Progenitor cell of endocrine pancreas (in vitro differentiated cells): ENCODE data around the gene PCDHGC3. TPM values are rescaled to one million over a fixed set of nuclear protein-coding genes. Genes with fewer than 3 reads are reported as not detected.

Experiments
- DNase-seq: peaks from one replicate; pipeline ENCODE4 v3.0.0; 2021; ENCODE audit warnings: low spot score; ENCODE audit not compliant: unreplicated experiment
- H3K27ac Mint-ChIP-seq: 2 replicates; pipeline ENCODE4 v1.8.0; 2021; ENCODE audit warnings: mild to moderate bottlenecking, moderate library complexity, mixed read lengths
- H3K27me3 Mint-ChIP-seq: 2 replicates; pipeline ENCODE4 v1.8.0; 2021; ENCODE audit warnings: mixed read lengths
- H3K36me3 Mint-ChIP-seq: 2 replicates; pipeline ENCODE4 v1.8.0; 2022; ENCODE audit warnings: mixed read lengths; ENCODE audit not compliant: insufficient read depth
- H3K4me1 Mint-ChIP-seq: 2 replicates; pipeline ENCODE4 v1.8.0; 2021; ENCODE audit warnings: low read depth, mixed read lengths
- H3K4me3 Mint-ChIP-seq: 2 replicates; pipeline ENCODE4 v1.8.0; 2021; ENCODE audit warnings: low read depth, mild to moderate bottlenecking, moderate library complexity, mixed read lengths
- H3K9me3 Mint-ChIP-seq: 2 replicates; pipeline ENCODE4 v1.8.0; 2021; ENCODE audit warnings: low read depth, mixed read lengths
- total RNA-seq: library from RNA; stranded (reverse); gene quantifications from 2 replicates; pipeline ENCODE4 v1.2.1, GENCODE V29; 2021
- TF ChIP-seq, protein P1 (sequence below): fragments of 200-600 bp; sonication (generic); IDR thresholded peaks from one replicate; pipeline ENCODE4 v1.5.0; 2021; ENCODE audit warnings: antibody characterized with exemption, mild to moderate bottlenecking; ENCODE audit not compliant: unreplicated experiment

The PCDHGC3 gene
- total RNA-seq, 1 donor from 2014 or later: 29.7 TPM

DNA sequence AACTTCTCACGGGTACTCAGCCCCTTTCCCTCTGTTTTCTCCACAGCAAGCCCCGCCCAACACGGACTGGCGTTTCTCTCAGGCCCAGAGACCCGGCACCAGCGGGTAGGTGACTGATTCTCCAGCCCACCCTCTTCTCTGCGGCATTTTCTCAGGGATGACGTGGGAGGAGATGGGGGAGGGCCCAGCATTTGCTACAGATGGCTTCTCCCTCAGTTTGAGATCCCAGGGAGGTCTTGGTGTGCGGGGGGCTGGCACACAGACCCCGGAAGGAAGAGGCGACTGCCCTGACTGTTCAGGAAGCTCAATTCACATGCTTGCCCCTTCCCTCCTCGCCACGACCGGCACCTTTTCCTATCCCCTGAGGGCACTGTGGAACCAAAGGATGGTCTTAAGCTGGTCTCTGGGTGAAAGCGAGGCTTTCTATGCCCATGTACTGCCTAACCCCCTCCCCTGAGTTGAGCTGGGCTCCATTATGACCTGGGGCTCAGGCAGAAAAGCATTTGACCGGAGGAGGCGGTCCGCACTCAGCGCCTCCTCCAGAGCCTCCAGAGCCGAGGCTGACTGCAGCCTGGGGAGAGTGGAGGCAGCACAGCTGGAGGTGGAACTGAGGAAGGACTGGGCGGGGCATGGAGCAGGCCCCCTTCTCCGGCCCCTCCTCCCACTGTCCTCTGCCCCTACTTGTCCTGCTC is 19.1 kb downstream of the PCDHGC3 start:
- TF ChIP-seq, protein P1, sequence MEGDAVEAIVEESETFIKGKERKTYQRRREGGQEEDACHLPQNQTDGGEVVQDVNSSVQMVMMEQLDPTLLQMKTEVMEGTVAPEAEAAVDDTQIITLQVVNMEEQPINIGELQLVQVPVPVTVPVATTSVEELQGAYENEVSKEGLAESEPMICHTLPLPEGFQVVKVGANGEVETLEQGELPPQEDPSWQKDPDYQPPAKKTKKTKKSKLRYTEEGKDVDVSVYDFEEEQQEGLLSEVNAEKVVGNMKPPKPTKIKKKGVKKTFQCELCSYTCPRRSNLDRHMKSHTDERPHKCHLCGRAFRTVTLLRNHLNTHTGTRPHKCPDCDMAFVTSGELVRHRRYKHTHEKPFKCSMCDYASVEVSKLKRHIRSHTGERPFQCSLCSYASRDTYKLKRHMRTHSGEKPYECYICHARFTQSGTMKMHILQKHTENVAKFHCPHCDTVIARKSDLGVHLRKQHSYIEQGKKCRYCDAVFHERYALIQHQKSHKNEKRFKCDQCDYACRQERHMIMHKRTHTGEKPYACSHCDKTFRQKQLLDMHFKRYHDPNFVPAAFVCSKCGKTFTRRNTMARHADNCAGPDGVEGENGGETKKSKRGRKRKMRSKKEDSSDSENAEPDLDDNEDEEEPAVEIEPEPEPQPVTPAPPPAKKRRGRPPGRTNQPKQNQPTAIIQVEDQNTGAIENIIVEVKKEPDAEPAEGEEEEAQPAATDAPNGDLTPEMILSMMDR: no peak
- Mint-ChIP-seq H3K27ac (no peak overlapping the region), H3K36me3 (peaks cover 10% of the 10 kb centered on the region), H3K4me1 (peaks cover 10% of the 10 kb centered on the region), H3K4me3 (peak overlapping the region; percentile 52), H3K9me3 (no peaks in the 10 kb centered on the region), H3K27me3 (peaks cover 27% of the 10 kb centered on the region)
- DNase-seq: no peak

DNA sequence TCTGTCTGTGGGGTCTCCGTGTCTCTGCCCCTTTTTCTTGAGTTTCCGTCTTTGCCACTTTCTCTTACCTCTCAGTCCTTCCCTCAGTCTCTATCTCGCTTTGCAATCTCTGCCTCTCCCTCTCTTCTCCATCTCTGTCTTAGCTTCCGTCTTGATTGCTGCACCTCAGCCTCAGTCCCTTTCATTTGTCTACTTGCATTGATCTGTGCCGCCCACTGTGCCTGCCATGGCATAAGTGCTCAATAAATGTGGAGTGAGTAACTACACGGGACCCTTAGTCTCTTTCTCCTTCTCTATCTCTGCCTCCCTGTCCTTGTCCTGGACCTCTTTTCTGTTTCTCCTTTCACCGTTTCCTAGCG is 19.7 kb downstream of the PCDHGC3 start:
- H3K4me3 Mint-ChIP-seq: no peak overlapping the region

DNA sequence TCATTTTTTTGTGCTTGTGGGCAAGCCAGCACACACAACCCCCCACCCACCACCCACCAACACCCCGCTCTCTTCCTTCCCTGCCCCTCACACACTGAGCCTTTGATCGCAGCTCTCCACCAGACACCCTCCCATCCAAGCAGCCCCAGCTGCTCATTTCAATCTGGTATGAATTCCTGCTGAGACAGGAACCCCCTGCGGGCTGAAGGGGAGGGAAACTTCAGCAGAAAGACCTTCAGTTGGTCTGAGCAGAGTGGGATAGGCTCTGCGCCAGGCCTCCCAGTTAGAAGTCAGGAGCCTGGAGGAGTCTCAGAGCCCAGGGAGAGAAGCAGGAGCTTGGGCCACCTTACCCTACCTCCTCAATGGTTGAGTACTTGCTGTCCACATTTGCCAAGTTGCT is 20.3 kb downstream of the PCDHGC3 start:
- no peak for DNase-seq
- H3K36me3 Mint-ChIP-seq: peaks cover 7% of the 10 kb centered on the region
- H3K9me3 Mint-ChIP-seq: no peaks in the 10 kb centered on the region
- no peak overlapping the region for H3K27ac Mint-ChIP-seq
- TF ChIP-seq, protein P1: no peak
- no peak overlapping the region for H3K4me3 Mint-ChIP-seq
- peaks cover 19% of the 10 kb centered on the region for H3K27me3 Mint-ChIP-seq
- peaks cover 10% of the 10 kb centered on the region for H3K4me1 Mint-ChIP-seq

More for the DNA sequence above, 19.7 kb downstream of the PCDHGC3 start:
- Mint-ChIP-seq H3K27ac (no peak overlapping the region), H3K9me3 (no peaks in the 10 kb centered on the region), H3K36me3 (peaks cover 10% of the 10 kb centered on the region), H3K27me3 (peaks cover 25% of the 10 kb centered on the region), H3K4me1 (peaks cover 10% of the 10 kb centered on the region)
- TF ChIP-seq, protein P1: no peak
- no peak for DNase-seq

DNA sequence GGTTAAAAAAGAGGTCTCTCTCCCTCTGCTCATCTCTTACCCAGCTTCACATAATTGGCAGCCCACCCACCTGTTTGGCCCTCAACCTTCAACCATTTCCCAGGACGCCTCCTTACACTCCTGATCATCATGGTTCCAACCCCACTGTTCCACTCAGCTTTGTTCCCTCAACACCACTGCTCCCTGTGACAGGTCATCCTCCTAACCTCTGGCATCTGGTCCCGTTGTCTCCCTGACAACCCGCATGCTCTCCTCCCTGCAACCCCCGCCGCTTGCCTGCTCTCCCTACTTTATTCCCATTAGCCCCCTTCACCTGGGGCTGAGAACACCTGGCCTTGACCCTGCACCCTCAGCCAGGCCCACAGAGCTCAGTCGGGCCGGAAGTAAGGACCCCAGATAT is 26.0 kb downstream of the PCDHGC3 start:
- H3K4me1 Mint-ChIP-seq: no peaks in the 10 kb centered on the region
- DNase-seq: no peak
- H3K9me3 Mint-ChIP-seq: no peaks in the 10 kb centered on the region
- no peak overlapping the region for H3K4me3 Mint-ChIP-seq
- H3K27ac Mint-ChIP-seq: no peak overlapping the region
- TF ChIP-seq, protein P1: no peak
- peaks cover 7% of the 10 kb centered on the region for H3K36me3 Mint-ChIP-seq
- H3K27me3 Mint-ChIP-seq: no peaks in the 10 kb centered on the region

DNA sequence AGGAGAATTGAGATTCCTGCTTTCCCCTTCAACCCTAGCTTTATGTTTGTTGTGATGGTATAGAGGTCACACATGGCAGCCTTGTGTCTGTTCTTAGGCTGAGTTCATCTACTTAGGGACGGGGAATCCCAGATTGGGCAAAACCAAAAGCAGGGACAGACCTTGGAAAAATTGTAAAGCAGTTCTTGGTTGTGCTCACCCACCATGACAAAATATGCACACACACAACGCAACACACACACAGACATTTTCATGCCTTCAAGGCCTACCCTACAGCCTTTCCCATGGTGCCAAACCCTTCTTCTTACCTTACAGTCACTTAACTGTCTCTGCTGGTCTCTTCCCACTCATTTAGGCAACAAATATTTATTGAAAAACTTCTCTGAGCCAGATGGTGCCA is 27.9 kb downstream of the PCDHGC3 start:
- no peaks in the 10 kb centered on the region for H3K9me3 Mint-ChIP-seq
- TF ChIP-seq, protein P1: no peak
- no peaks in the 10 kb centered on the region for H3K27me3 Mint-ChIP-seq
- H3K4me1 Mint-ChIP-seq: peaks cover 3% of the 10 kb centered on the region
- no peak overlapping the region for H3K27ac Mint-ChIP-seq
- H3K36me3 Mint-ChIP-seq: peaks cover 5% of the 10 kb centered on the region
- H3K4me3 Mint-ChIP-seq: no peak overlapping the region
- DNase-seq: no peak
